Skin of body (tissue), 3 donors: Measurements from ENCODE around the gene MTFP1. TPM values are rescaled to one million over a fixed set of nuclear protein-coding genes. Genes with fewer than 3 reads are reported as not detected.
"Not testable (repeated sequence)": the region's sequence is repeated elsewhere in the genome, so short reads cannot be mapped to it uniquely, and the experiment has no call there.

ENCODE experiments used
- DNase-seq: peaks from one replicate; lab custom pipeline; 2025; lab: John Stamatoyannopoulos, UW
- small RNA-seq: library from RNA; depleted of rRNA; stranded (forward); fragments of <200 nt; gene quantifications from one replicate; pipeline ENCODE3, GENCODE V24; 2014; ENCODE audit warnings: low replicate concordance
- total RNA-seq: library from RNA; depleted of rRNA; stranded (reverse); fragments of >200 nt; gene quantifications from one replicate; pipeline ENCODE4 v1.2.3, GENCODE V29; 2014

MTFP1 gene
- total RNA-seq, 1 donor from 2014 or later, result 3.3 TPM

DNA sequence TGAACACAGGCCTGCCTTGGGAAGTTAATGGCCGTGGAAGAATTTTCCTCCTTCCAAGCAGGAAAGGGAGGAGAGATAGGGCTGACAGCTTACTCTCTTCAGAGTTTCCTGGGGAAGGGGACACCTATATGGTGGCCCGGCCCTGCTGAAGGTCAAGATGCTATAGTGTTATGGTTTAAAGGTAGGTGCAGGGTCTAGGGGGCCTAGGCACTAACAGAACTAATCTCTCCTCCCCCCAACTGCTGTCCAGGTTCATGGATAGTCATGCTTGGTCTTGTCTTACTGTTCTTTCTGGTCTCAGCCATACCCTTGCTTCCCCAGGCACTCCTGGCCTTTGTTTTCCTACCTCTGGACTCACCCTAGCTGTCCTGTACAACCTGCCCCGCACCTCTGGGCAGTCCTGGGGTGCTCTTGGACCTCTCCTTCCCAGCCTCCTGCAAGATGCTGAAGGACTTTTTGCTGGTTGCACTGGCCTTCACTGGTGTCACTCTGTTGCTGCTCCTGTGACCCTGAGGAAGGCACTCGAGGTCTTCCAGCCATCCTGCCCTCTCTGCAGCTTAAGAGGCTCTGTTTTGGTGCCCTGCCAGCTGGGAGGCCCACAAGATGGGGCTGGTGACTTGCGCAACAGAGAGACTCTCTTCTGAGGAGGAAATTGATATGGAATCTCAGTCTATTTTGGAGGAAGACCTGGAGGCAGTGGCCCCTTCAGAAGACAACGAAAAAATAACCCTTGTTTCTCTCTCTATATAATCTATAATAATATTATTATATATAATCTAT, 28.4 kb downstream of the MTFP1 start:
- no peak for DNase-seq

DNA sequence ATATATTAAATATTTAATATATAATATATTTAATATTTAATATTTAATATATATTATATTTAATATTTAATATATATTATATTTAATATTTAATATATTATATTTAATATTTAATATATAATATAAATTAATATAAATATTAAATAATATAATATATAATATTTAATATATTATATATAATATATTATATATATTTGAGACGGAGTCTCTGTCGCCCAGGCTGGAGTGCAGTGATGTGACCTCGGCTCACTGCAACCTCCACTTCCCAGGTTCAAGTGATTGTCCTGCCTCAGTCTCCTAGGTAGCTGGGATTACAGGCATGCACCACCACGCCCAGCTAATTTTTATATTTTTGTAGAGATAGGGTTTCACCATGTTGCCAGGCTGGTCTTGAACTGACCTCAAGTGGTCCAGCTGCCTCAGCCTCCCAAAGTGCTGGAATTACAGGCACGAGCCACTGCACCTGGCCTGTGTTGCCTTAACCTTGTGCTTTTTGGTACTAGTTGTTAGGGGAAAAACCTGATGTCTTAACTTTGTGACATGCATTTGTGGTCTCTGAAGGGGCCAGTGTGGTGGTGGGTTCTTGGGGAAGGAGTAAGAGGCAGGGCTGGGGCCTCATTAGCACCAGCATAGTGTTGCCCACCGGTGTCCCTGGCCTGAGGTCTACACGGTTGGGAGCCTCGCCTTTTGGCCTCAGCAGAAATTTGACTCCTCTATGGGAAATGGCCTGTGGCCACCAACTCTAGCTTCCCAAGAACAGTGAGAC, 29.7 kb downstream of the MTFP1 start:
- no peak for DNase-seq

GRCh38 chr22:30457981-30458380, 32.4 kb downstream of the MTFP1 start:
- no peak for DNase-seq

DNA sequence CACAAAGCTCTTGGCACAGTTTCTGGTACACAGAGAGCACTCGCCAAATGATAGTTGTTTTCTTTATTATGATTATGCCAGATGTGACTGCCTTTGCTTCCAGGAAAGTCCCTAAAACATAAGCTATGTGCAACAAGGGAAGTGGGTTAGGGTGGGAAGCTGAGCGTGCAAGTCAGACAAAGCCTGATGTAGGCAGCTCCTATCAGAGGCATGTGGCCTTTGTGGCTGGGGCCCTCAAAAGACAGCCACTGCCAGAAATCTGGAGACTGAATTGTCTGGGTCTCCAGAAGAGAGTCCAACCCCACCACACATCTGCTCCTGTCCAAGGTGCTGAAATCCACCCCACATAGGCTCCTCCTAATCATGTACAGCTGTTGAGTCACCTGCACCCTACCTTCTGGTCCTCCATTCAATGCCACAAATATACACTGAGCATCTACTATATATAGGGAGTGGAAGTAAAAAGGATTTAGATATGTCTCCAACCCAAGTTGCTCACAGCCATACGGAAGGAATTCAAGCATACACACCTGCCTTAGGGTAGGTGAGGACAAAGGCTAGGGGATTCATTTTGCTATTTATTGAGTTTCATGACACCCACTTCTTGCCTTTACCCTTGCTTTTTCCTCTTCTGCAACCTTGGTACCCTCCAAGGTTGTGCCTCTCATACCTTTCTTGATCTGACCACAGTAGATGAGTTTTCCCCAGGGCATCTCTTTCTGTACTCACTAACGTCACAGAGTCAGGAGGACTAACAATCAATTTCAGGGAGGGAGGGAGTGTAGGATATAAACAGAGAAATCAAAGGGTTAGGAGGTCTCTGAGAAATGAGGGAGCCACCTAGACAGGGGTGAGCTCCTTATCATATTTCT, 33.8 kb downstream of the MTFP1 start:
- DNase-seq, result no peak

DNA sequence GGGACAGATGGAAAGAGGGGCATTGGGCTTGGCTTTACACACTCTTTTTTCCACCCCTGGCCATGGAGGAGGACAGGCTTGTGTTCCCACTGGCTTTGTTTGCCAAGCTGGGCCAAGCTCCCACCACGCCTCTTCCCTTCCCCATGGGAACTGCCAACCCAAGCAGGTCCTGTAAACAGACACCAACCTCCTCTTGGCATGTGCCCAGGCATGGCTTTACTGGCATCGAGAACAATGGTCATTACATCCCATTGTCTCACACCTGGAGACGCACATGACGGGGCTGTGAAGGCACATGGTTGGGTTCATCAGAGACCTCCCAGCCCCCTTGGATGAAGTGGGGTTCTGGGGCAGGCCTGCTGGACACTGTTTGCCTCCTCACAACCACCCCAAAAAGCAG, 34.6 kb downstream of the MTFP1 start:
- DNase-seq, result no peak

- DNase-seq, result not testable (repeated sequence)
Observed at GRCh38 chr22:30460555-30460954, 35.0 kb downstream of the MTFP1 start.

- DNase-seq, result no peak
Observed at GRCh38 chr22:30469165-30469564, 43.6 kb downstream of the MTFP1 start.

GRCh38 chr22:30470655-30471054, 45.1 kb downstream of the MTFP1 start:
- no peak for DNase-seq

GRCh38 chr22:30471616-30472318, 46.2 kb downstream of the MTFP1 start, which contains the start of gene SEC14L3:
Gene SEC14L3, minus strand, starts transcription at chr22:30472017. Its CDS starts 59 bp downstream, at chr22:30471958.
- DNase-seq, result no peak

DNA sequence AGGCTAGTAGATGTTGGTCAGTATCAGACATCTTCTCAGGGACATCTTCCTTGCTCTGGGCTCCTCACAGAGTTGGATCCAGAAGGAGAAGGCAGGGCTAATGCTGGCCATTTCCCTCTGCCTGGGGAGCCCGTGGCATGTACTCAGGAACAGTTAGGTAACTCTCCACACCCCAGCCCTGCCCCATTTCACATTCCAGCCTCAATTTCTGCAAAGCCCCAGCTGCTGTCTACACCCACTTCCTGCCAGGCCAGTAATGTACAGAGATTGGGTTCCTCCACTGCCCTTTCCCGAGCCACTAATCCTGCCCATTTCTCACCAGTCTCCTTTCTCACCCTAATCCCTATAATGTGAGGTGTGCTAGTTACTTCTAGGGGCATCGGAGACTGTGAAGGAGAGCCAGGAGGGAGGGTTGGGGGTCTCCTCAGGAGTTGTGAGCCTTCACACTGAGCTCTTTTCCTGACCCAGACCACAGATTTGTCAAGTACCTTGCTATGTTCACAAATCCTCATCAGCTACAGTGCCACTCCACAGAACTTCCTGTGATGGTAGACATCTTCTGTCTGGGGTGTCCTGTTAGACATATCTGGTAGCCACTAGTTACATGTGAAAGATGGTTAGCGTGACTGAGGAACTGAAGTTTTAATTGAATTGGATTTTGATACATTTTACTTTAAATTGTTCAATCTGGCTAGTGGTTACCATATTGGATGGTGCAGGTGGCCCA, 47.6 kb downstream of the MTFP1 start:
- DNase-seq, result no peak

- no peak for DNase-seq
Observed at GRCh38 chr22:30474121-30474520, 48.6 kb downstream of the MTFP1 start.

DNA sequence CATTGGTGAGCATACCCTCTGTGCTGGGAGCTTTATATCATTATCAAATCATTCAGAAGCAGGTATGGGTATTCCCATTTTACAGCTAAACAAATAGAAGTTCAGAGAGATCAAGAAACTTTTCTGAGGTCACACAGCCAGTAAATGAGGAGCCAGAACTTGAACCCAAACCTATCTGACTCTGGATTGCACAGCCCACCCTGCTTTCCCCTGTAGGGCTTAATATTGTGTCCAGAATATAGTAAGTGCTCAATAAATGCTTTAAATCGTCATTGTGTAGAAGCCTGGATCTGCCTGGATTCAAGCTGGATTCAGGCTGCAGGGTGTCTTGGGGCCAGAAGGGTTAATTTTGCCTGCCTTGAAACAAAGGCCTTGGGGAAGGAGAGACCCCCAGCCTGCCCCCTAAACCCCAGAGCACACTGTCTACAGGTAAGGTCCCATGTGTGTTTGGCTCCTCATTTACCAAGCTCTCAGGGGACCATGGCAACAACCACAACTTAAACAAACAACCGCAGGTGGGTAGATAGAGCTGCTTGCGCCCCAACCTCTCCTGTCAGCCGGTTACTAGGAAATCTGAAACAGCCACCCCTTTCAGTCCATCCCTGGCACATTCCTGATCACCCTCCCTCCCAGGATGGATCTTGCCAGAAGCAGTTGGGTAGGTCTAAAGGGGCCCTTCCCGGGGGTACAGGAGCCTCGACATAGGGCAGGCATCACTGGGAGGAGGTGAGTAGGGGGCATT, 49.3 kb downstream of the MTFP1 start:
- DNase-seq, result no peak

Small RNA genes within 50 kb of the gene (small RNA-seq; reads per million reads assigned to genes)
- not detected for gene AC004832.3
- gene RNU6-564P, result not detected

Other genes starting within 250 kb of the MTFP1 start
- 1.9 TPM for gene LIF, start 179.0 kb upstream of the MTFP1 start, total RNA-seq
- gene OSM, start 158.9 kb upstream of the MTFP1 start, total RNA-seq, result 1.3 TPM
- 5.2 TPM for gene CASTOR1, start 136.3 kb upstream of the MTFP1 start, total RNA-seq
- gene TBC1D10A, start 98.8 kb upstream of the MTFP1 start, total RNA-seq, result 10.8 TPM
- 30.0 TPM for gene SF3A1, start 68.9 kb upstream of the MTFP1 start, total RNA-seq
- gene CCDC157, start 68.8 kb upstream of the MTFP1 start, total RNA-seq, result 1.8 TPM
- gene RNF215, start 38.4 kb upstream of the MTFP1 start, total RNA-seq, result 6.5 TPM
- gene SEC14L2, start 28.8 kb upstream of the MTFP1 start, total RNA-seq, result 5.1 TPM
- not detected for gene SEC14L3, start 46.2 kb downstream of the MTFP1 start, total RNA-seq
- 1.4 TPM for gene SEC14L4, start 79.9 kb downstream of the MTFP1 start, total RNA-seq
- gene SEC14L6, start 121.0 kb downstream of the MTFP1 start, total RNA-seq, result 18.4 TPM
- gene GAL3ST1, start 148.9 kb downstream of the MTFP1 start, total RNA-seq, result 0.39 TPM
- gene PES1, start 166.1 kb downstream of the MTFP1 start, total RNA-seq, result 29.6 TPM
- gene TCN2, start 181.4 kb downstream of the MTFP1 start, total RNA-seq, result 5.1 TPM
- 2.8 TPM for gene SLC35E4, start 210.0 kb downstream of the MTFP1 start, total RNA-seq
- gene DUSP18, start 242.1 kb downstream of the MTFP1 start, total RNA-seq, result 5.5 TPM